ENCODE data around the gene ERBIN. TPM values are rescaled to one million over a fixed set of nuclear protein-coding genes. Genes with fewer than 3 reads are reported as not detected.

ERBIN gene
- polyA plus RNA-seq, 1 of the 3 experiments (the other 2 are of a cell fraction): 10.3 TPM

- H3K27ac ChIP-seq (ENCODE audit: low read depth in 2 of 2, low read length in 1 of 2): no peak overlapping the region
- DNase-seq: no peak
- H4K20me1 ChIP-seq (ENCODE audit: insufficient read depth): no peaks in the 10 kb centered on the region
- no peaks in the 10 kb centered on the region for H3K4me1 ChIP-seq (ENCODE audit: control insufficient read depth in 1 of 2, insufficient read depth in 2 of 2, low read depth in 1 of 2, low read length in 1 of 2)
- no peak overlapping the region for H3K4me3 ChIP-seq (ENCODE audit: low read depth in 2 of 2, low read length in 1 of 2)
- no peaks in the 10 kb centered on the region for H3K27me3 ChIP-seq (ENCODE audit: insufficient read depth)
- H3F3A ChIP-seq (replicated peaks; ENCODE audit: insufficient read depth): peaks cover 3% of the 10 kb centered on the region
- no peak overlapping the region for H3K9ac ChIP-seq
- peaks cover 48 to 83% of the 10 kb centered on the region in 2 experiments for H3K36me3 ChIP-seq (replicated peaks in 1 of 2; ENCODE audit: control insufficient read depth in 1 of 2, insufficient read depth in 2 of 2, low read length in 1 of 2)
- H3K4me2 ChIP-seq: no peak overlapping the region
- WGBS (ENCODE audit: low lambda C conversion rate): 100% methylated on average over 1 of the region's 1 CpG
- 0 out of 2 replicates have a peak, but pooled peaks cover 2% of the 10 kb centered on the region for H3K9me3 ChIP-seq
- ChIA-PET CTCF (interaction anchor here (1.0 to 1.4 kb wide), 2 partner anchors 18 to 20 kb away, joined by 3 read pairs; no protein-coding TSS in a partner anchor), POLR2A (no interaction called here)
- TF ChIP-seq FOSL2 (IDR thresholded peaks at IDR 0.05; ENCODE audit: borderline replicate concordance, low read depth) (no peak), PBX3 (IDR thresholded peaks at IDR 0.05) (no peak), JUND (IDR thresholded peaks at IDR 0.05) (no peak), TAF1 (IDR thresholded peaks at IDR 0.05; ENCODE audit: borderline replicate concordance, low read depth, low read length) (no peak), GATA2 (CRISPR knock-in tag; IDR thresholded peaks at IDR 0.05) (no peak), TCF12 (IDR thresholded peaks at IDR 0.05) (no peak), SMC3 (IDR thresholded peaks at IDR 0.05; ENCODE audit: low read depth, low read length) (no peak), MXI1 (IDR thresholded peaks at IDR 0.05; ENCODE audit: low read depth, low read length) (no peak), EZH2phosphoT487 (IDR thresholded peaks at IDR 0.05; ENCODE audit: borderline replicate concordance, low read depth) (no peak), TEAD4 (IDR thresholded peaks at IDR 0.05; ENCODE audit: borderline replicate concordance, insufficient read depth) (no peak), SIN3A (IDR thresholded peaks at IDR 0.05; ENCODE audit: borderline replicate concordance, low read depth, low read length) (no peak), FOXJ3 (CRISPR knock-in tag; IDR thresholded peaks at IDR 0.05) (no peak), POLR2AphosphoS5 (IDR thresholded peaks at IDR 0.05; ENCODE audit: low read depth, low read length) (no peak)
- H3K9me2 ChIP-seq: no peaks in the 10 kb centered on the region
- peaks cover 28% of the 10 kb centered on the region for H3K79me2 ChIP-seq (ENCODE audit: insufficient read depth)
- H2AFZ ChIP-seq (ENCODE audit: low read depth): no peak overlapping the region
Measured at GRCh38 chr5:66021585-66021984, 95.2 kb downstream of the ERBIN start.

DNA sequence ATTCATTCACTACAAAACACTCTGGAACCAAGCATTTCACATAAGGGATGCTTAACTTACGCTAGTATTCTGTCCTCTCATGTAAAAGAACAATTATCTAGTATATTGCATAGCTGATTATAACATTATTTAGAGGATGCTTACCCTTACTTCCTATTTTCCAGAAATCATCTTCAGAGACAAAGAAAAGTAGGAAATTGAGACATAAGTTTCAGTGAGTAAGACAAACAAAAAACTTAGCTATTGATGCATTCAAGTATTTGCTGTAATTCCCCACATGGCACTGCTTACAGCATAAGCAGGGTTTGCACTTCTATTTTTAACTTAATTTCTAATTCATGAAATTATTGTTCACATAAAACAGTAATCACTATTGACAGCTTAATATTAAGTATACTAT, 112.9 kb downstream of the ERBIN start:
- Histone ChIP-seq H4K20me1 (ENCODE audit: insufficient read depth) (no peaks in the 10 kb centered on the region), H3K4me3 (ENCODE audit: low read depth in 2 of 2, low read length in 1 of 2) (no peak overlapping the region), H3K27ac (ENCODE audit: low read depth in 2 of 2, low read length in 1 of 2) (no peak overlapping the region), H3K36me3 (replicated peaks in 1 of 2; ENCODE audit: control insufficient read depth in 1 of 2, insufficient read depth in 2 of 2, low read length in 1 of 2) (peaks cover 76 to 78% of the 10 kb centered on the region in 2 experiments), H3K27me3 (ENCODE audit: insufficient read depth) (no peaks in the 10 kb centered on the region), H3K9me3 (no peaks in the 10 kb centered on the region), H3K9ac (no peak overlapping the region), H3K4me1 (ENCODE audit: control insufficient read depth in 1 of 2, insufficient read depth in 2 of 2, low read depth in 1 of 2, low read length in 1 of 2) (no peaks in the 10 kb centered on the region; a peak in 1 of 4 replicates), H3F3A (replicated peaks; ENCODE audit: insufficient read depth) (peaks cover 5% of the 10 kb centered on the region), H3K4me2 (no peak overlapping the region), H3K79me2 (ENCODE audit: insufficient read depth) (no peaks in the 10 kb centered on the region), H3K9me2 (no peaks in the 10 kb centered on the region), H2AFZ (ENCODE audit: low read depth) (no peak overlapping the region)
- ChIA-PET POLR2A (no interaction called here), CTCF (interaction anchor here (0.6 to 1.3 kb wide), 2 partner anchors 17 to 38 kb away, joined by 3 read pairs; no protein-coding TSS in a partner anchor)
- 96% methylated on average over 1 of the region's 1 CpG for WGBS (ENCODE audit: low lambda C conversion rate)
- TF ChIP-seq YY1 (IDR thresholded peaks at IDR 0.05; ENCODE audit: low read depth) (no peak), NRF1 (IDR thresholded peaks at IDR 0.05; ENCODE audit: low read depth, low read length) (no peak), ELF1 (IDR thresholded peaks at IDR 0.05) (no peak), NFIC (IDR thresholded peaks at IDR 0.05; ENCODE audit: borderline replicate concordance) (no peak), POLR2AphosphoS5 (IDR thresholded peaks at IDR 0.05; ENCODE audit: low read depth, low read length) (no peak), REST (IDR thresholded peaks at IDR 0.05; ENCODE audit: low read depth, low read length) (no peak), FOXJ3 (CRISPR knock-in tag; IDR thresholded peaks at IDR 0.05) (no peak), IRF3 (IDR thresholded peaks at IDR 0.05; ENCODE audit: low read depth, low read length) (no peak)
- no peak for DNase-seq

All from SK-N-SH (cell line).